Glutamatergic neuron (in vitro differentiated cells): ENCODE data around the gene LMNB1. TPM values are rescaled to one million over a fixed set of nuclear protein-coding genes. Genes with fewer than 3 reads are reported as not detected.

Source experiments
- DNase-seq: peaks from one replicate; pipeline ENCODE4 v3.0.0; 2022
- H3K27ac Mint-ChIP-seq: one replicate; pipeline ENCODE4 v1.8.0; 2020; ENCODE audit warnings: mild to moderate bottlenecking, mixed read lengths, inconsistent platforms; ENCODE audit not compliant: unreplicated experiment
- H3K27me3 Mint-ChIP-seq: one replicate; pipeline ENCODE4 v1.8.0; 2020; ENCODE audit warnings: mild to moderate bottlenecking, moderate library complexity, mixed read lengths, inconsistent platforms; ENCODE audit not compliant: unreplicated experiment
- H3K36me3 Mint-ChIP-seq: one replicate; pipeline ENCODE4 v1.8.0; 2020; ENCODE audit warnings: mild to moderate bottlenecking, mixed read lengths, inconsistent platforms; ENCODE audit not compliant: unreplicated experiment
- H3K4me1 Mint-ChIP-seq: one replicate; pipeline ENCODE4 v1.8.0; 2020; ENCODE audit warnings: mild to moderate bottlenecking, low read depth, mixed read lengths, inconsistent platforms; ENCODE audit not compliant: unreplicated experiment
- H3K4me3 Mint-ChIP-seq: one replicate; pipeline ENCODE4 v1.8.0; 2020; ENCODE audit warnings: mild to moderate bottlenecking, mixed read lengths, inconsistent platforms; ENCODE audit not compliant: unreplicated experiment
- H3K9me3 Mint-ChIP-seq: one replicate; pipeline ENCODE4 v1.8.0; 2020; ENCODE audit warnings: mild to moderate bottlenecking, moderate library complexity, mixed read lengths, inconsistent platforms; ENCODE audit not compliant: unreplicated experiment
- CTCF ChIP-seq: fragments of 200-600 bp; sonication (generic); IDR thresholded peaks from one replicate; pipeline ENCODE4 v1.5.0; 2021; ENCODE audit not compliant: partially characterized antibody, unreplicated experiment
- total RNA-seq: library from RNA; stranded (reverse); fragmentation: NEBNext Ultra II Directional; extraction: Animal tissue kit (Norgen Biotek cat#: 25700); gene quantifications from one replicate; pipeline ENCODE4 v1.2.1, GENCODE V29; 2021; ENCODE audit not compliant: unreplicated experiment

LMNB1 gene
- total RNA-seq, 1 donor from 2014 or later, result 94.3 TPM

DNA sequence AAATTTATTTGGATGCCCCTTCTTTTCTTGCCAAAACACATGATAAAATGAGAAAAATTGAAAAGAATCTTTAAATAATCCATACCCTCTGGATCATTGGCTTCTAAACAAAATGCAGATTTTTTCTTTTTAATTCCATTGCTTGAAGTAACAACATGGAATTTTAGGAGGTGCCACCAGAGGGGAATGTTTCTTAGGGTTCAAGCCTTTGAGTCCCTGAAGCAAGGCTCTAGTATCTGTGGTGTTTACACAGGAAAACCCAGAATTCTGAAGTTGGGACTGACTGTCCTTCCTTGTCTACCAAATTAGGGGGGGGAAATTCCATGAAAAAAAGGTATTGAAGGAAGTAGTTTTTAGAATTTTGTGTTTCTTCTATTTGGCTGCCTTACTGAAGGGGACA is 69.4 kb downstream of the LMNB1 start:
- Mint-ChIP-seq H3K27ac (peak overlapping the region; percentile 80), H3K27me3 (peaks cover 4% of the 10 kb centered on the region), H3K4me3 (no peak overlapping the region), H3K9me3 (peaks cover 7% of the 10 kb centered on the region), H3K36me3 (no peaks in the 10 kb centered on the region), H3K4me1 (peaks cover 42% of the 10 kb centered on the region)
- no peak for TF ChIP-seq CTCF
- no peak for DNase-seq

GRCh38 chr5:126846744-126847455 is 70.0 kb downstream of the LMNB1 start:
- Mint-ChIP-seq H3K4me1 (peaks cover 44% of the 10 kb centered on the region), H3K9me3 (peaks cover 7% of the 10 kb centered on the region), H3K4me3 (peak overlapping the region; percentile 48)

DNA sequence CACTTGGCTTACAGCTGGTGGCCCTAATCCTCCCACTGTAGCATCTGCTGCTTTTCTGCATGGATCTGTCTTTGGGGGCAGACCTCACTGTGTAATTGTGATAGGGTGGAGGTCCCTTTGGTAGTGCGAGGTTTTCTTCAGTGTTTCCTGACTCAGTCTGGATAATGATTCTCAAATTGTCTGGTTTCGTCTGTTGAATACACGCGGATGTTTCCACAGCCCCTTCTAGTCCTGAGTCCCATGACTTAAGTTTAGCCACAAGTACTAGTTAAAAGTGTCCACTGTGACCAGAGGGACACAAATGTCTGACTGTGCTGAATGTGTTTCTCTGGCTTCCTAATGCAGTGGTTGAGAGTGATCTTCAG is 70.5 kb downstream of the LMNB1 start:
- H3K27me3 Mint-ChIP-seq, result peaks cover 4% of the 10 kb centered on the region
- peak overlapping the region; percentile 48 for H3K4me3 Mint-ChIP-seq
- H3K36me3 Mint-ChIP-seq, result no peaks in the 10 kb centered on the region
- H3K27ac Mint-ChIP-seq, result peak overlapping the region; percentile 80
- TF ChIP-seq CTCF, result no peak
- peaks cover 7% of the 10 kb centered on the region for H3K9me3 Mint-ChIP-seq
- no peak for DNase-seq
- H3K4me1 Mint-ChIP-seq, result peaks cover 48% of the 10 kb centered on the region

More at GRCh38 chr5:126846744-126847455, 70.0 kb downstream of the LMNB1 start:
- Mint-ChIP-seq H3K27ac (peak overlapping the region; percentile 80), H3K27me3 (peaks cover 4% of the 10 kb centered on the region), H3K36me3 (no peaks in the 10 kb centered on the region)
- no peak for DNase-seq
- TF ChIP-seq CTCF, result no peak

GRCh38 chr5:126847826-126848251 is 70.9 kb downstream of the LMNB1 start:
- no peaks in the 10 kb centered on the region for H3K36me3 Mint-ChIP-seq
- peaks cover 51% of the 10 kb centered on the region for H3K4me1 Mint-ChIP-seq

More at GRCh38 chr5:126847826-126848251, 70.9 kb downstream of the LMNB1 start:
- Mint-ChIP-seq H3K27ac (peak overlapping the region; percentile 80), H3K9me3 (peaks cover 7% of the 10 kb centered on the region), H3K4me3 (peak overlapping the region; percentile 48), H3K27me3 (peaks cover 4% of the 10 kb centered on the region)
- DNase-seq, result no peak
- no peak for TF ChIP-seq CTCF
